Calu3 (cell line): ENCODE data around the gene GPBP1L1. TPM values are rescaled to one million over a fixed set of nuclear protein-coding genes. Genes with fewer than 3 reads are reported as not detected.

Experiments used
- BruUV-seq: library from RNA; stranded (reverse); fragments of 400-500 nt; replicated peaks from 2 replicates; lab custom pipeline; 2021; lab: Mats Ljungman, UMichigan
- CTCF ChIA-PET: fragments of 300-600 bp; sonication (Branson Sonifier 250); formaldehyde crosslinking; loops from one replicate; lab custom pipeline; 2022; ENCODE audit warnings: antibody characterized with exemption; lab: Charles Lee
- DNase-seq: peaks from one replicate; pipeline ENCODE4 v3.0.0; 2022
- H3K27ac Mint-ChIP-seq: one replicate; pipeline ENCODE4 v1.8.0; 2022; ENCODE audit warnings: mixed read lengths; ENCODE audit not compliant: unreplicated experiment
- H3K27me3 Mint-ChIP-seq: one replicate; pipeline ENCODE4 v1.8.0; 2022; ENCODE audit warnings: mixed read lengths; ENCODE audit not compliant: unreplicated experiment
- H3K36me3 Mint-ChIP-seq: one replicate; pipeline ENCODE4 v1.8.0; 2022; ENCODE audit warnings: mild to moderate bottlenecking, moderate library complexity, mixed read lengths; ENCODE audit not compliant: insufficient read depth, unreplicated experiment
- H3K4me1 Mint-ChIP-seq: one replicate; pipeline ENCODE4 v1.8.0; 2022; ENCODE audit warnings: mild to moderate bottlenecking, low read depth, mixed read lengths; ENCODE audit not compliant: unreplicated experiment
- H3K4me3 Mint-ChIP-seq: one replicate; pipeline ENCODE4 v1.8.0; 2022; ENCODE audit warnings: mild to moderate bottlenecking, low read depth, moderate library complexity, mixed read lengths; ENCODE audit not compliant: unreplicated experiment
- H3K9me3 Mint-ChIP-seq: one replicate; pipeline ENCODE4 v1.8.0; 2022; ENCODE audit warnings: low read depth, mixed read lengths; ENCODE audit not compliant: unreplicated experiment
- CTCF ChIP-seq: fragments of 200-600 bp; IDR thresholded peaks from one replicate; pipeline ENCODE4 v1.8.0; 2022; ENCODE audit warnings: antibody characterized with exemption; ENCODE audit not compliant: unreplicated experiment
- intact Hi-C: fragments of 100-400 bp; cut with micrococcal nuclease; formaldehyde crosslinking; loops from one replicate; pipeline ENCODE4 v1.10.0; 2022; ENCODE audit not compliant: unreplicated experiment
- total RNA-seq: library from RNA; stranded (reverse); gene quantifications from 2 replicates; pipeline ENCODE4 v1.2.3, GENCODE V29; 2022

The GPBP1L1 gene
- total RNA-seq, 1 experiment from 2014 or later = 117 TPM

- Mint-ChIP-seq H3K27me3 (no peaks in the 10 kb centered on the region), H3K36me3 (peaks cover 40% of the 10 kb centered on the region), H3K4me3 (no peak overlapping the region), H3K4me1 (peaks cover 2% of the 10 kb centered on the region), H3K9me3 (no peaks in the 10 kb centered on the region), H3K27ac (no peak overlapping the region)
- TF ChIP-seq CTCF = no peak
- intact Hi-C loops = no loop called here
- DNase-seq = no peak
- BruUV-seq = no TSS peak
- CTCF ChIA-PET = no interaction called here
Measured at GRCh38 chr1:45594412-45594811, 91.9 kb downstream of the GPBP1L1 start.

- no peak for TF ChIP-seq CTCF
- CTCF ChIA-PET = interaction anchor here (0.6 to 0.7 kb wide), 2 partner anchors 128 to 578 kb away, joined by 3 to 7 read pairs; partner anchors contain the start of gene UROD
- Mint-ChIP-seq H3K27me3 (no peaks in the 10 kb centered on the region), H3K27ac (no peak overlapping the region), H3K4me3 (peak overlapping the region; percentile 62), H3K9me3 (no peaks in the 10 kb centered on the region), H3K4me1 (peaks cover 31% of the 10 kb centered on the region), H3K36me3 (peaks cover 53% of the 10 kb centered on the region)
- no peak for DNase-seq
- intact Hi-C loops = no loop called here
- BruUV-seq = no TSS peak
Measured at GRCh38 chr1:45589861-45590260, 96.5 kb downstream of the GPBP1L1 start.

- Mint-ChIP-seq H3K27me3 (peaks cover 12% of the 10 kb centered on the region), H3K9me3 (no peaks in the 10 kb centered on the region), H3K36me3 (peaks cover 58% of the 10 kb centered on the region), H3K4me1 (peaks cover 40% of the 10 kb centered on the region), H3K4me3 (peak overlapping the region; percentile 93), H3K27ac (no peak overlapping the region)
- CTCF ChIA-PET = no interaction called here
- DNase-seq = no peak
- intact Hi-C loops = no loop called here
- no TSS peak for BruUV-seq
- TF ChIP-seq CTCF = no peak
Measured at GRCh38 chr1:45586769-45587168, 99.6 kb downstream of the GPBP1L1 start.

GRCh38 chr1:45585496-45586075, 100.7 kb downstream of the GPBP1L1 start:
- BruUV-seq = no TSS peak
- Mint-ChIP-seq H3K27me3 (peaks cover 12% of the 10 kb centered on the region), H3K9me3 (no peaks in the 10 kb centered on the region), H3K4me1 (peaks cover 40% of the 10 kb centered on the region), H3K4me3 (peak overlapping the region; percentile 93), H3K27ac (peak overlapping the region; percentile 99), H3K36me3 (peaks cover 50% of the 10 kb centered on the region)
- intact Hi-C loops = no loop called here
- CTCF ChIA-PET = interaction anchor here (0.6 to 1.2 kb wide), 3 partner anchors 60 to 381 kb away, joined by 3 to 4 read pairs (median 3); no protein-coding TSS in a partner anchor
- no peak for TF ChIP-seq CTCF
- DNase-seq = no peak
